BJ (cell line): ENCODE measurements around the gene PARD3. TPM values are rescaled to one million over a fixed set of nuclear protein-coding genes. Genes with fewer than 3 reads are reported as not detected.

Source experiments
- CTCF ChIA-PET: fragments of 350-600 bp; formaldehyde crosslinking; extraction: SDS; loops from one replicate; lab custom pipeline; 2021; ENCODE audit warnings: antibody characterized with exemption, inconsistent platforms; lab: Yijun Ruan, JAX
- POLR2A ChIA-PET: fragments of 300-600 bp; sonication (Branson Sonifier 250); formaldehyde crosslinking; extraction: SDS; loops from one replicate; lab custom pipeline; 2021; ENCODE audit warnings: antibody characterized with exemption; lab: Charles Lee
- DNase-seq: peaks from one replicate; pipeline ENCODE4 v3.0.0-alpha.2; 2011; ENCODE audit warnings: low read depth
- H3K27me3 ChIP-seq: 2 replicates; pipeline ENCODE4 v1.6.0; 2011; ENCODE audit warnings: low read length; ENCODE audit not compliant: control insufficient read depth, insufficient read depth
- H3K36me3 ChIP-seq: 2 replicates; pipeline ENCODE4 v1.5.1; 2011; ENCODE audit warnings: low read length; ENCODE audit not compliant: control insufficient read depth, insufficient read depth
- H3K4me3 ChIP-seq: 2 replicates; pipeline ENCODE4 v1.5.1; 2011; ENCODE audit warnings: low read depth, mild to moderate bottlenecking, control low read depth, low read length
- polyA plus RNA-seq: library from polyadenylated mRNA; depleted of rRNA; stranded (reverse); fragments of >200 nt; gene quantifications from 2 replicates; pipeline ENCODE4 v1.2.3, GENCODE V29; 2011
- TF ChIP-seq, protein P1 (sequence below): IDR thresholded peaks from 2 replicates; pipeline ENCODE4 v1.5.1; 2011; ENCODE audit warnings: low read depth, mild to moderate bottlenecking, control low read depth, inconsistent platforms, low read length, moderate library complexity; ENCODE audit not compliant: insufficient read depth

PARD3 gene
- polyA plus RNA-seq, 1 experiment = 17.7 TPM

DNA sequence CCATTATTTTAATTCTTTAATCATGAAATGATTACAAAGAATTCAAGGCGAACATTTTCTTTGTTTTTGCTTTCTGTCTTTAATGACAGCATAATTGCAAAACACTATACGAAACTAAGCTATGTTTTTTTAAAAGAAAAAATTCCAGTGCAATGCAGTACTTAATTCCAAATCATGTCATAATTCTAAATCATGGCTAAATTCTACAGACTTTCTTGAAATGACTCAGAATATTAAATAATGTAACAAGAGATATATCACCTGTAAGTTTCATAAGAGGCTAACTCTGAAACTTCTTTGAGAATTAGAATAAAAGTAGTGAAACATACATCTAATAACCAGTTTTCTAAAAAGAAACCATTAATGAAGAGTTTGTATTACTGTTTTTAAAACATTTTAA is 671.6 kb downstream of the PARD3 start:
- no peaks in the 10 kb centered on the region for H3K27me3 ChIP-seq
- DNase-seq = no peak
- CTCF ChIA-PET = interaction anchor here (0.6 to 1.0 kb wide), 3 partner anchors 11 to 136 kb away, joined by 3 read pairs; no protein-coding TSS in a partner anchor
- no peak overlapping the region for H3K4me3 ChIP-seq
- POLR2A ChIA-PET = no interaction called here
- H3K36me3 ChIP-seq = no peaks in the 10 kb centered on the region
- TF ChIP-seq, protein P1, sequence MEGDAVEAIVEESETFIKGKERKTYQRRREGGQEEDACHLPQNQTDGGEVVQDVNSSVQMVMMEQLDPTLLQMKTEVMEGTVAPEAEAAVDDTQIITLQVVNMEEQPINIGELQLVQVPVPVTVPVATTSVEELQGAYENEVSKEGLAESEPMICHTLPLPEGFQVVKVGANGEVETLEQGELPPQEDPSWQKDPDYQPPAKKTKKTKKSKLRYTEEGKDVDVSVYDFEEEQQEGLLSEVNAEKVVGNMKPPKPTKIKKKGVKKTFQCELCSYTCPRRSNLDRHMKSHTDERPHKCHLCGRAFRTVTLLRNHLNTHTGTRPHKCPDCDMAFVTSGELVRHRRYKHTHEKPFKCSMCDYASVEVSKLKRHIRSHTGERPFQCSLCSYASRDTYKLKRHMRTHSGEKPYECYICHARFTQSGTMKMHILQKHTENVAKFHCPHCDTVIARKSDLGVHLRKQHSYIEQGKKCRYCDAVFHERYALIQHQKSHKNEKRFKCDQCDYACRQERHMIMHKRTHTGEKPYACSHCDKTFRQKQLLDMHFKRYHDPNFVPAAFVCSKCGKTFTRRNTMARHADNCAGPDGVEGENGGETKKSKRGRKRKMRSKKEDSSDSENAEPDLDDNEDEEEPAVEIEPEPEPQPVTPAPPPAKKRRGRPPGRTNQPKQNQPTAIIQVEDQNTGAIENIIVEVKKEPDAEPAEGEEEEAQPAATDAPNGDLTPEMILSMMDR = no peak

DNA sequence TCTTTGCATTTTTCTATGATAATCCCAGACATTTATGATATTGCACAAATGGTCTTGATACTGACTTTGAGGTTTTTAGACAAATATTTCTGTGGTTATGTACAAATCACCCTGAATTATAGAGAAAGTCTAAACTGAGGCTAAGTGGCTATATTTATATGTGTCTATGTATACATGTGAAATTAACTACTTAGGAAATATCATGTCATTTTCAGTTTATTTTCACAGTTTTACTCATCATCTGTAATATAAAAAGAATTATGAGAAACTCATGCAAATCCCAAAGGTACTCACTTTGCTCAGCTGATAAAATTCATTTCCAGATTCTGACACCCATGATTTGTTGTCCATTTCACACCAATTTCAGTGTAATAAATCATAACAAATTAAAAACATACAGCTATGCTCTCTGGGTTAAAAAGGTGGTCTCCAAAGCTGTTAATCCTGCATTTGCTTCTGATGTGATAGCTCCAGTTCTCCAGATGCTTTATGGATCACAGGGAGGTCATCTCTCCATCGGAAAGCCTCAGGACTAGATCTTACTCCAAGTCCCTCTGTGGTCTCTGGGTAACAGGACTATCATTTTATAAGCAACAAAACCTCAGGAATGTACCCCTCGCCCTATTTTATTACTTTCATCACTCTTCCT is 673.9 kb downstream of the PARD3 start:
- DNase-seq = no peak
- CTCF ChIA-PET = no interaction called here
- TF ChIP-seq, protein P1 = no peak
- Histone ChIP-seq H3K27me3 (no peaks in the 10 kb centered on the region), H3K36me3 (no peaks in the 10 kb centered on the region), H3K4me3 (no peak overlapping the region)
- POLR2A ChIA-PET = no interaction called here

DNA sequence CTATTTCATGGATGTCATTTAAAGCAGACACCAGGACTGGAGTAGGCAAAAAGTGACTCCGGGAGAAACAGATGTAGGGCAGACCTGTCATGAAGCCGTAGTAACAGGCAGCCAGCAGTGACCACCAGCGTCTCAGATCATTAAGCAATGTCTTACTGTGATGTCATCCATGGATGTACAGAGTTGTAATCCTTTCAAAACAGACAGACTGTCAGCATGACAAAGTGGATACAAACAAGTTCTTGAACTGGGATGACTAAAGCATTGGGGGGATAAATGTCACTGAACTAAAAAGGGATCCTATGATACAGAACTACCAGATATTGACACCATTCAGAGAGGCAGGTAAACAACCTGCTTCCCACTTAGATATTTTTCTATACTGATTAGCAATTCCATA is 675.5 kb downstream of the PARD3 start:
- POLR2A ChIA-PET = no interaction called here
- Histone ChIP-seq H3K4me3 (no peak overlapping the region), H3K36me3 (no peaks in the 10 kb centered on the region), H3K27me3 (no peaks in the 10 kb centered on the region)
- no peak for DNase-seq
- CTCF ChIA-PET = no interaction called here
- TF ChIP-seq, protein P1 = no peak

DNA sequence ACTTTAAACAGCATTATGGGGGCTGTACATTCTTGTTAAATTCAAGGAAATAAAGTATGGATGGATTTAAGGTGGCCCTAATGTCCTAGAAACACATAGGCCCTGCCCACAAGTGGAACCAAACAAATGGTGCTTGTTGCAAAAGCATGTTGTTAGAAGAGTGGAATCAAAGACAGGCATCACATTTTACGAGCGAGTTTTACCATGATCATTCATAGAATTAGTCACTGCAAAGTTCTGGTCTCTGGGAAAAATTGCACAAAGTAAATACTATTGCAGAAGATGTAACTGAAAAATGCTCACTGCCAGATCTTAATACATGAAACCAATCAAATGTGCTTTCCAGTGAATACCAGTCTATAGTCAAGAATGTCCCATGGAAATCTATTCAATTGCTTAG is 677.1 kb downstream of the PARD3 start:
- no peak overlapping the region for H3K4me3 ChIP-seq
- TF ChIP-seq, protein P1 = no peak
- H3K36me3 ChIP-seq = no peaks in the 10 kb centered on the region
- CTCF ChIA-PET = interaction anchor here (0.9 kb wide), 1 partner anchor 19 kb away, joined by 3 read pairs; no protein-coding TSS in a partner anchor
- peak; percentile 75 for DNase-seq
- POLR2A ChIA-PET = no interaction called here
- no peaks in the 10 kb centered on the region for H3K27me3 ChIP-seq

DNA sequence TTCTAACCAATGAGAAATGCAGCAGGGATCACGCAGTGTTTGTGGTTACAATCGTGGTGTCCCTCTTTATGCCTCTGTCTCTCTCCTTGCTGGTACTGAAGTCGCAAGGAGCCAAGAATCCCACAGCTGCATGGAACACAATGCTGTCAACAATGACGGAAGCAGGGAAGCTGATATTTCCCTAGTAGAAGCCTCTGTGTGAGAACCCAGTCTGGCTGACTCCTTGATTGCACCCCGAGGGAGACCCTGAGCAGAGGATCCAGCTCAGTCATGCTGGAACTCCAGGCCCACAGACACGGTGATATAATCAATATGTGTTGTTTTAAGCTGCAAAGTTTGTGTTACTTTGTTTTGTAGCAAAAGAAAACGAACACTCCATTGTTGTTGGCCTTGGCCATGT is 677.9 kb downstream of the PARD3 start:
- DNase-seq = no peak
- TF ChIP-seq, protein P1 = no peak
- POLR2A ChIA-PET = no interaction called here
- CTCF ChIA-PET = no interaction called here
- H3K27me3 ChIP-seq = no peaks in the 10 kb centered on the region
- no peaks in the 10 kb centered on the region for H3K36me3 ChIP-seq
- no peak overlapping the region for H3K4me3 ChIP-seq
